CD4-positive, alpha-beta memory T cell (primary cell): ENCODE results near the gene USP5. TPM values are rescaled to one million over a fixed set of nuclear protein-coding genes. Genes with fewer than 3 reads are reported as not detected.
A peak's percentile ranks its signal among the peaks of the same experiment; 100 is the strongest.

Source experiments
- CTCF ChIA-PET: fragments of 350-600 bp; sonication (Branson Sonifier 250); formaldehyde crosslinking; loops from one replicate; lab custom pipeline; 2021; ENCODE audit warnings: inconsistent platforms; ENCODE audit not compliant: partially characterized antibody; lab: Charles Lee
- POLR2A ChIA-PET: fragments of 350-600 bp; sonication (Branson Sonifier 250); formaldehyde crosslinking; loops from one replicate; lab custom pipeline; 2021; ENCODE audit not compliant: partially characterized antibody; lab: Charles Lee
- DNase-seq, 5 donors: peaks; one replicate each; pipeline versions ENCODE4 v3.0.0 to v3.0.0-alpha.2; 2020 to 2022; ENCODE audit warnings: mixed read lengths in 1 of 5
- H3K27ac ChIP-seq: one replicate; pipeline ENCODE4 v1.7.0; 2013; ENCODE audit warnings: low read depth, low read length
- H3K27me3 ChIP-seq: 2 replicates; pipeline ENCODE4 v1.7.0; 2013; ENCODE audit warnings: mild to moderate bottlenecking, low read length, moderate library complexity; ENCODE audit not compliant: insufficient read depth
- H3K36me3 ChIP-seq: 2 replicates; pipeline ENCODE4 v1.7.0; 2013; ENCODE audit warnings: mild to moderate bottlenecking, low read length, moderate library complexity; ENCODE audit not compliant: insufficient read depth
- H3K4me1 ChIP-seq: 2 replicates; pipeline ENCODE4 v1.7.0; 2013; ENCODE audit warnings: mild to moderate bottlenecking, low read length, moderate library complexity; ENCODE audit not compliant: insufficient read depth
- H3K4me3 ChIP-seq, 2 donors: one replicate each; pipeline ENCODE4 v1.7.0; 2013; ENCODE audit warnings: low read length in 2 of 2, mild to moderate bottlenecking in 1 of 2
- H3K9me3 ChIP-seq, 2 donors: one replicate each; pipeline ENCODE4 v1.7.0; 2013; ENCODE audit warnings: low read length in 2 of 2, control low read depth in 1 of 2; ENCODE audit not compliant: control insufficient read depth in 1 of 2
- H3K27ac Mint-ChIP-seq, 7 donors: one replicate each; pipeline ENCODE4 v1.8.0; 2020 to 2021; ENCODE audit warnings: mixed read lengths in 7 of 7, mild to moderate bottlenecking in 6 of 7, inconsistent platforms in 3 of 7, moderate library complexity in 3 of 7
- H3K27me3 Mint-ChIP-seq, 2 donors: one replicate each; pipeline ENCODE4 v1.8.0; 2020 to 2021; ENCODE audit warnings: mixed read lengths in 2 of 2
- H3K36me3 Mint-ChIP-seq, 2 donors: one replicate each; pipeline ENCODE4 v1.8.0; 2020 to 2021; ENCODE audit warnings: mixed read lengths in 2 of 2, inconsistent platforms in 1 of 2, mild to moderate bottlenecking in 1 of 2
- H3K4me1 Mint-ChIP-seq, 4 donors: one replicate each; pipeline ENCODE4 v1.8.0; 2020 to 2021; ENCODE audit warnings: mixed read lengths in 4 of 4, mild to moderate bottlenecking in 1 of 4
- H3K4me3 Mint-ChIP-seq, 8 donors: one replicate each; pipeline ENCODE4 v1.8.0; 2020 to 2021; ENCODE audit warnings: mixed read lengths in 8 of 8, mild to moderate bottlenecking in 7 of 8, moderate library complexity in 6 of 8, inconsistent platforms in 3 of 8
- H3K9me3 Mint-ChIP-seq, 8 donors: one replicate each; pipeline ENCODE4 v1.8.0; 2020 to 2021; ENCODE audit warnings: mixed read lengths in 8 of 8, mild to moderate bottlenecking in 5 of 8, inconsistent platforms in 3 of 8, moderate library complexity in 1 of 8
- intact Hi-C: fragments of 100-400 bp; cut with micrococcal nuclease; formaldehyde crosslinking; loops from one replicate; pipeline ENCODE4 v1.15.1; 2023
- polyA plus RNA-seq, 2 donors: library from polyadenylated mRNA; unstranded; fragments of 300-500 nt; fragmentation: Illumina TruSeq; gene quantifications; one replicate each; pipeline ENCODE4 v1.2.3, GENCODE V29; 2021
- total RNA-seq, 2 experiments: library from RNA; stranded (reverse); gene quantifications; one replicate each; pipeline ENCODE4 v1.2.3, GENCODE V29; 2021

Gene USP5
- total and polyA plus RNA-seq, 4 experiments from 2014 or later: 53.9 to 73.0 (median 67.2) TPM

DNA sequence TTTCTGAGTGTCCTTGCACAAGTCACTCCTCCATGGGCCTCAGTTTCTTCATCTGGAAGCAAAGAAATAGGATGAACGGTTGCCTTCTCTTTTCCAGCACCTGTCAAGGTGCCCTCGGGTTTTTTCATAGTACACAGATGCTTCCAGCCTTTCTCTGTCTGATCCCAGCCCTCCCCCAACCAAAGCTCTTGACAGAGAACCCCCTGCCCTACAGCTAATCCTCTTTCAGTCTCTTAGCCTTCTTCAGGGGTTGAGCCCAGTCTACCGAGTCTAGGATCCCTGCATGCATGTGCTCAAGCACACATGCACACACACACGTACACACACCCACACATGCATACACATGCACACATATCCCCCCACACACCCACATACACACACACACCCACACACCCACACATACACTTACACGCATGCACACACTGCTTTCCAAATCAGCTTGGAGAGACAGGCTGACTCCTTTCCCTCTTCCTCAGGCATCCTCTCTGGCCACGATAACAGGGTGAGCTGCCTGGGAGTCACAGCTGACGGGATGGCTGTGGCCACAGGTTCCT lies 5.6 kb upstream of the USP5 start:
- intact Hi-C loops: no loop called here
- H3K36me3 Mint-ChIP-seq: peaks cover 0 to 3% of the 10 kb centered on the region in 2 donors
- Histone ChIP-seq H3K27ac (no peak overlapping the region), H3K36me3 (no peaks in the 10 kb centered on the region), H3K4me1 (peaks cover 10% of the 10 kb centered on the region), H3K9me3 (no peaks in the 10 kb centered on the region), H3K4me3 (no peak overlapping the region), H3K27me3 (no peaks in the 10 kb centered on the region)
- H3K9me3 Mint-ChIP-seq: peaks cover 0 to 3% (median 0%) of the 10 kb centered on the region in 8 donors
- H3K27ac Mint-ChIP-seq: peak overlapping the region in 2 of 7 donors; percentile 7 to 47
- no peak overlapping the region for H3K4me3 Mint-ChIP-seq
- peaks cover 2 to 15% (median 5%) of the 10 kb centered on the region in 4 donors for H3K4me1 Mint-ChIP-seq
- no peaks in the 10 kb centered on the region for H3K27me3 Mint-ChIP-seq
- no peak for DNase-seq
- POLR2A ChIA-PET: no interaction called here
- CTCF ChIA-PET: interaction anchor here (0.9 to 2.0 kb wide), 3 partner anchors 10 to 13 kb away, joined by 3 to 10 read pairs (median 4); no protein-coding TSS in a partner anchor

DNA sequence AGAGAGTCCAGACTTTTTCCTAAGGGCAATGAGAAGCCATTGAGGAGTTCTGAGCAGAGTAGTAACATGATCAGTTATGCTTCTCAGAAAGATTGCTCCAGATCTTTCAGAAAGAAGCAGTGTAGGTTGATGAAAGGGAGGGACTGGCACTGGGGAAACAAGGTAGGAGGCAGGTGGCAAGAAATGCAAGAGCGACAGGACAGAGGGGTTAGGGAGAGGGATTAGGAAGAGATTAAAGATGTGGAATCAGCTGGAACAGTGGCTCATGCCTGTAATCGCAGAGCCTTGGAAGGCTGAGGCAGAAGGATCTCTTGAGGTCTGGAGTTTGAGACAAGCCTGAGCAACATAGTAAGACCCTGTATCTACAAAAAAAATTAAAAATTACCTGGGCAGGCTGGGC lies 4.3 kb upstream of the USP5 start:
- CTCF ChIA-PET: interaction anchor here (1.4 to 2.5 kb wide), 4 partner anchors 11 to 24 kb away, joined by 3 to 16 read pairs (median 7); no protein-coding TSS in a partner anchor
- H3K27ac Mint-ChIP-seq: peak overlapping the region in 2 of 7 donors; percentile 58 to 78

DNA sequence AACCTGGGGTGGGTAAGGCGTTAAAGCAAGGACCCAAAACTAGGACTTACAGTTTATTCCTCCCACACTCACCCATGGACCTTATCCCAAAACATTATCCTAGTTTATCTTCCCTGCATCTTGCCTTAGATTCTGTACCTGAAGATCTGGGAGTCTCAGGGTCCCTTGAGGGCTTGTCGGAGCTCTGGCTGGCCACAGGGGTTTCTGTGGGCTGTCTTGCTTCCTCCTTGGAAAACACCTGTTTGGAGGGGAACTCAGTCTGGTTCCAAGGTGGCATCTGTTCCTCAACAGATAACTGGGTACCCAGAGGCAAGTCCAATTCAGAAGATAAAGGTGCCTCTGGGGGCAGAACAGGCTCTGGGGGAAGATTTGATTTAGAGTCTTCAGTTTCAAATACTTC lies 2.5 kb upstream of the USP5 start:
- Histone ChIP-seq H3K36me3 (no peaks in the 10 kb centered on the region), H3K9me3 (no peaks in the 10 kb centered on the region), H3K27me3 (no peaks in the 10 kb centered on the region), H3K4me1 (peaks cover 28% of the 10 kb centered on the region), H3K4me3 (no peak overlapping the region), H3K27ac (no peak overlapping the region)
- POLR2A ChIA-PET: interaction anchor here (5.2 kb wide), 1 partner anchor 96 kb away, joined by 47 read pairs; the partner anchor contains the start of gene MLF2
- CTCF ChIA-PET: interaction anchor here (1.3 to 2.5 kb wide), 2 partner anchors 14 to 23 kb away, joined by 3 to 16 read pairs; partner anchors contain the start of gene SPSB2
- peaks cover 15 to 33% (median 25%) of the 10 kb centered on the region in 4 donors for H3K4me1 Mint-ChIP-seq
- H3K9me3 Mint-ChIP-seq: peaks cover 0 to 3% (median 0%) of the 10 kb centered on the region in 8 donors
- peak overlapping the region in 2 of 7 donors; percentile 7 to 17 for H3K27ac Mint-ChIP-seq
- DNase-seq: peak in 1 of 5 donors; percentile 25
- no peak overlapping the region for H3K4me3 Mint-ChIP-seq
- H3K27me3 Mint-ChIP-seq: no peaks in the 10 kb centered on the region
- peaks cover 4 to 10% of the 10 kb centered on the region in 2 donors for H3K36me3 Mint-ChIP-seq
- intact Hi-C loops: no loop called here

More for the DNA sequence above, 4.3 kb upstream of the USP5 start:
- Histone ChIP-seq H3K36me3 (no peaks in the 10 kb centered on the region), H3K4me1 (peaks cover 11% of the 10 kb centered on the region), H3K4me3 (no peak overlapping the region), H3K27me3 (no peaks in the 10 kb centered on the region), H3K9me3 (no peaks in the 10 kb centered on the region), H3K27ac (no peak overlapping the region)
- peaks cover 0 to 3% (median 0%) of the 10 kb centered on the region in 8 donors for H3K9me3 Mint-ChIP-seq
- POLR2A ChIA-PET: interaction anchor here (1.1 kb wide), 1 partner anchor 20 kb away, joined by 4 read pairs; the partner anchor contains the start of gene P3H3
- no peak for DNase-seq
- H3K36me3 Mint-ChIP-seq: peaks cover 0 to 9% of the 10 kb centered on the region in 2 donors
- intact Hi-C loops: no loop called here
- peaks cover 2 to 15% (median 10%) of the 10 kb centered on the region in 4 donors for H3K4me1 Mint-ChIP-seq
- no peaks in the 10 kb centered on the region for H3K27me3 Mint-ChIP-seq
- no peak overlapping the region for H3K4me3 Mint-ChIP-seq

DNA sequence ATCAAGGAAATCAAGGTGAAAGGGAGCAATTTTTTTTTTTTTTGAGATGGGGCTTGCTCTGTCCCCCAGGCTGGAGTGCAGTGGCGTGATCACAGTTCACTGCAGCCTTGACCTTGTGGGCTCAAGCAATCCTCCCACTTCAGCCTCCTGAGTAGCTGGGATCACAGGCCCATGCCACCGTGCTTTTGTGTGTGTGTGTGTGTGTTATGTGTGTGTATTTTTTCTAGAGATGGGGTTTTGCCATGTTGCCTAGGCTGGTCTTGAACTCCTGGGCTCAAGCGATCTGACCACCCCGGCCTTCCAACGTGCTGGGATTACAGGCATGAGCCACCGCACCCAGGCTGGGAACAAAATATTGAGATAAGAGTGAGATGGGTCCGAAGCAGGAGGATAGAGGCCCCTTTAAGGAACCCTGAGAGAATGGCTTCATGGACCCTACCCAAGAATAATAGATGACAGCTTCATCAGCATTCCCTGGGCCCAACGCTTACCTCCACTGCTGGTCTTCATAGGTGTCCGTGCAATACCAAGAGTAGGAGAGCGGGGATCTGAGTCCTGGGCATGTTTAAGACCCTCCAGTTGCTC lies 1.9 kb upstream of the USP5 start:
- H3K9me3 ChIP-seq: no peaks in the 10 kb centered on the region
- H3K27ac ChIP-seq: no peak overlapping the region
- intact Hi-C loops: loop anchor here (2.0 kb wide), 1 partner anchor 15 kb away; no protein-coding TSS in a partner anchor
- Mint-ChIP-seq H3K9me3 (peaks cover 0 to 3% (median 0%) of the 10 kb centered on the region in 8 donors), H3K4me3 (peak overlapping the region in 2 of 8 donors; percentile 25 to 30), H3K36me3 (peaks cover 4 to 10% of the 10 kb centered on the region in 2 donors), H3K4me1 (peaks cover 18 to 36% (median 26%) of the 10 kb centered on the region in 4 donors), H3K27ac (peak overlapping the region in 3 of 7 donors; percentile 10 to 74 (median 56)), H3K27me3 (no peaks in the 10 kb centered on the region)
- no peaks in the 10 kb centered on the region for H3K27me3 ChIP-seq
- H3K4me3 ChIP-seq: no peak overlapping the region
- H3K4me1 ChIP-seq: peaks cover 35% of the 10 kb centered on the region
- POLR2A ChIA-PET: interaction anchor here (1.3 to 5.2 kb wide), 2 partner anchors 10 to 97 kb away, joined by 3 to 47 read pairs; partner anchors contain the start of gene MLF2
- peak in 1 of 5 donors; percentile 13 for DNase-seq
- CTCF ChIA-PET: interaction anchor here (1.1 to 5.7 kb wide), 5 partner anchors 15 to 263 kb away, joined by 3 to 102 read pairs (median 16); partner anchors contain the start of genes PTMS, SPSB2 and TPI1
- peaks cover 3% of the 10 kb centered on the region for H3K36me3 ChIP-seq

DNA sequence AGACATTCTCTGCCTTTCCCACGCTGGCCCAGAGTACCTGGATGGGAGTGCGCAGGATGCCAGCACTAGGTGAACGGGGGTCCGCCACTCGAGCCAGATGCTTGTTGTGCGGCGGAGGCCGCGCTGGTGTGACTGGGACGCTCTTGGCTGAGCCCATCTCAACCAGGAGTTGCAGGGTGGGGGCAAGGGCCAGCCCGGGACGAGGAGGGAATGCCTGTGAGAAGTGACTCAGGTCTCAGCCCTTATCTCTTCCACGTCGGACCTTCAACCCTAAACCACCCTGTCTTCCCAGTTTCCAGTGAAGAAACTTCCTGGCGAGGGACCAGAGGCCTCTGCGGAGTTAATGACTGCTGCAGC lies 1.2 kb upstream of the USP5 start:
- Mint-ChIP-seq H3K4me3 (peak overlapping the region in 6 of 8 donors; percentile 88 to 99 (median 95)), H3K4me1 (peaks cover 18 to 36% (median 27%) of the 10 kb centered on the region in 4 donors), H3K36me3 (peaks cover 5 to 12% of the 10 kb centered on the region in 2 donors), H3K27me3 (no peaks in the 10 kb centered on the region), H3K9me3 (peaks cover 0 to 3% (median 0%) of the 10 kb centered on the region in 8 donors), H3K27ac (peak overlapping the region in 6 of 7 donors; percentile 82 to 100 (median 99))
- H3K36me3 ChIP-seq: peaks cover 10% of the 10 kb centered on the region
- peak overlapping the region; percentile 92 for H3K27ac ChIP-seq
- peak in 1 of 5 donors; percentile 43 for DNase-seq
- ChIA-PET POLR2A (interaction anchor here (0.7 to 7.1 kb wide), 24 partner anchors 9 to 790 kb away, joined by 3 to 270 read pairs (median 9); partner anchors contain the start of genes C12orf57, COPS7A, ENO2 and LPAR5), CTCF (interaction anchor here (0.8 to 5.7 kb wide), 12 partner anchors 12 to 263 kb away, joined by 3 to 102 read pairs (median 5); partner anchors contain the start of genes MLF2, PTMS, SPSB2 and TPI1)
- H3K27me3 ChIP-seq: no peaks in the 10 kb centered on the region
- H3K9me3 ChIP-seq: no peaks in the 10 kb centered on the region
- peak overlapping the region in 1 of 2 donors; percentile 62 for H3K4me3 ChIP-seq
- intact Hi-C loops: loop anchor here (1.0 to 2.0 kb wide), 3 partner anchors 16 to 126 kb away; partner anchors contain the start of genes COPS7A and MLF2
- peaks cover 37% of the 10 kb centered on the region for H3K4me1 ChIP-seq

DNA sequence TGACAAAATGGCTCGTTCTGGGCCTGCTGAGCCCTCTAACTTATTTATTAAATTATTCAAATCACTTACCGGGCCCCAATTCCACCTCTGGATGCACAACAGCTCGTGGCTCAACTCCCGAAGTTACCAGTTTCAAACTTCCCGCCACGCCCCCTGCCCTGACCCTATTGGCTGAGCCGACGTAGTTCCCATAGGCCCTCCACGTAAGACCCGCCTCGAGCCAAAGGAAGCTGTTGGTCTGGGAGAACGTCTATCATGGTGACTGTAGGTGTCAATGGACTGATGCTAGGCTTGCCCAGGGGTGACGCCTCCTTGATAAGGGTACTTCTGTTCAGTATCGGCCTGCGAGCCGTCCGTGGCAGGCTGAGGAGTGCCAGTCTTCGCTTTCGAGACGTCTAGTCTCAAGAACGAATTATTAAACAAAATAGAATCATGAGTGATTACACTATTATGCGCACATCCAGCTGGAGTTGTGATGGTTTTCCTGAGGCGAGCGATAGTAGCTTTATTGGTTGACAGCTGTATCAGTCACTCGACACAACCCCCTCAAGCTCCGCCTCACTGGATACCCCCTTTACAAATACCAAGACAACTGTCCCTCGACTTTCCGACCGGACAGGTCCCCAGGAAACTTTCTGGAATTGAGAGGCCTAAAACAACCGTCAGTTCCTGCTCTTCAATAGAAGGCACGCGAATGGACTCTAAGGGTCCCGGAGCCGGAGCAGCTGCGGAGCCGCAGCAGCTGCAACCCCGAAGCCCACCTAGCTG lies 613 bp upstream of the USP5 start, which contains the start of gene CDCA3:
TSS of gene CDCA3 (minus strand) at position 134 of the 768 bp plus-strand sequence. CDS start 334 bp downstream, outside the sequence.
- H3K4me3 ChIP-seq: peak within 1 kb of the TSS; percentile 62 to 97
- Mint-ChIP-seq H3K27ac (peak within 1 kb of the TSS; percentile 82 to 100 (median 99)), H3K9me3 (peaks cover 0 to 3% (median 0%) of the 10 kb centered on the region in 8 donors), H3K4me3 (peak within 1 kb of the TSS; percentile 88 to 99 (median 95)), H3K36me3 (peaks cover 8 to 16% of the 10 kb centered on the region in 2 donors), H3K27me3 (no peaks in the 10 kb centered on the region), H3K4me1 (peaks cover 18 to 36% (median 27%) of the 10 kb centered on the region in 4 donors)
- intact Hi-C loops: loop anchor here (1.0 to 2.0 kb wide), 3 partner anchors 17 to 127 kb away; partner anchors contain the start of genes COPS7A and MLF2
- no peaks in the 10 kb centered on the region for H3K27me3 ChIP-seq
- peak within 1 kb of the TSS; percentile 92 for H3K27ac ChIP-seq
- POLR2A ChIA-PET: interaction anchor here (0.7 to 7.1 kb wide), 42 partner anchors 8 to 789 kb away, joined by 3 to 270 read pairs (median 6); partner anchors contain the start of genes C12orf57, CD4, COPS7A and ENO2
- peaks cover 37% of the 10 kb centered on the region for H3K4me1 ChIP-seq
- peaks cover 16% of the 10 kb centered on the region for H3K36me3 ChIP-seq
- CTCF ChIA-PET: interaction anchor here (0.6 to 5.7 kb wide), 20 partner anchors 9 to 512 kb away, joined by 3 to 102 read pairs (median 4); partner anchors contain the start of genes MLF2, P3H3, PTMS and SPSB2
- no peaks in the 10 kb centered on the region for H3K9me3 ChIP-seq
- peak; percentile 90 to 98 (median 92) for DNase-seq
